T-helper 1 cell treated with Interleukin-12 subunit alpha and Interleukin-12 subunit beta and Interleukin-4 antibody, amounts not matched to agents 30 μg/mL and 1 μg/mL, for 36 hours (primary cell): ENCODE data around the gene TTC33.
"Not testable (repeated sequence)": the region's sequence is repeated elsewhere in the genome, so short reads cannot be mapped to it uniquely, and the experiment has no call there.

Source experiments
- H3K27ac Mint-ChIP-seq: one replicate; pipeline ENCODE4 v1.8.0; 2021; ENCODE audit warnings: mild to moderate bottlenecking, mixed read lengths
- H3K27me3 Mint-ChIP-seq: one replicate; pipeline ENCODE4 v1.8.0; 2021; ENCODE audit warnings: low read depth, mixed read lengths
- H3K36me3 Mint-ChIP-seq: one replicate; pipeline ENCODE4 v1.8.0; 2021; ENCODE audit warnings: low read depth, mixed read lengths
- H3K4me1 Mint-ChIP-seq: one replicate; pipeline ENCODE4 v1.8.0; 2021; ENCODE audit warnings: low read depth, mixed read lengths
- H3K4me3 Mint-ChIP-seq: one replicate; pipeline ENCODE4 v1.8.0; 2021; ENCODE audit warnings: mild to moderate bottlenecking, moderate library complexity, mixed read lengths
- H3K9me3 Mint-ChIP-seq: one replicate; pipeline ENCODE4 v1.8.0; 2021; ENCODE audit warnings: mixed read lengths

The TTC33 gene

DNA sequence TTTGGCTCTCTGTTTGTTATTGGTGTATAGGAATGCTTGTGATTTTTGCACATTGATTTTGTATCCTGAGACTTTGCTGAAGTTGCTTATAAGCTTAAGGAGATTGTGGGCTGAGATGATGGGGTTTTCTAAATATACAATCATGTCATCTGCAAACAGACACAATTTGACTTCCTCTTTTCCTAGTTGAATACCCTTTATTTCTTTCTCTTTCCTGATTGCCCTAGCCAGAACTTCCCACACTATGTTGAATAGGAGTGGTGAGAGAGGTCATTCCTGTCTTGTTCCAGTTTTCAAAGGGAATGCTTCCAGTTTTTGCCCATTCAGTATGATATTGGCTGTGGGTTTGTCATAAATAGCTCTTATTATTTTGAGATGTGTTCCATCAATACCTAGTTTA lies 192.6 kb downstream of the TTC33 start:
- H3K36me3 Mint-ChIP-seq, H3K4me1 Mint-ChIP-seq, H3K27me3 Mint-ChIP-seq, H3K4me3 Mint-ChIP-seq, H3K27ac Mint-ChIP-seq: not testable (repeated sequence)
- H3K9me3 Mint-ChIP-seq, result peaks cover 17% of the 10 kb centered on the region

DNA sequence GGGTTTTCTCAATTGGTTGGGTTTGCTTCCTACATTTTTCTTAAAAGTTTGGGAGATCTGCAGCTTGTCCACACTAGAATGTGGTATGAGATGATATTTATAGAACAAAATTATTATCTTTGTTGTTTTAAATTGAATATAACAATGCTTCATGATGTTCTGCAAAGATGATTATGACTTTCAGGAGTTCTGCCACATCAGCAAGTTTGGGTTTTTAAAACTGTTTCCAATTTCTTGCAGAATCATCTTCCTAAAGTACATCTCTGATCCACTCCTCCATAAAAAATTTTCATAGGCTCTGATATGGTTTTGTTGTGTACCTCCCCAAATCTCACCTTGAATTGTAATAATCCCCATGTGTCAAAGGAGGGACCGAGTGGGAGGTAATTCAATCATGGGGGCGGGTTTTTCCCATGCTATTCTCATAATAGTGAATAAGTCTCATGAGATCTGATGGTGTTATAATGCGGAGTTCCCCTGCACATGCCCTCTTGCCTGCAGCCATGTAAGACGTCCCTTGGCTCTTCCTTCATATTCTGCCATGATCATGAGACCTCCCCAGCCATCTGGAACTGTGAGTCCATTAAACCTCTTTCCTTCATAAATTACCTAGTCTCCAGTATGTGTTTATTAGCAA lies 195.2 kb downstream of the TTC33 start:
- H3K4me1 Mint-ChIP-seq, result peaks cover 9% of the 10 kb centered on the region
- no peak overlapping the region for H3K27ac Mint-ChIP-seq
- peaks cover 5% of the 10 kb centered on the region for H3K36me3 Mint-ChIP-seq
- H3K27me3 Mint-ChIP-seq, result no peaks in the 10 kb centered on the region
- peaks cover 14% of the 10 kb centered on the region for H3K9me3 Mint-ChIP-seq
- H3K4me3 Mint-ChIP-seq, result no peak overlapping the region

GRCh38 chr5:40559306-40559705 lies 196.5 kb downstream of the TTC33 start:
- H3K4me3 Mint-ChIP-seq, result no peak overlapping the region
- H3K27me3 Mint-ChIP-seq, result no peaks in the 10 kb centered on the region
- peaks cover 14% of the 10 kb centered on the region for H3K9me3 Mint-ChIP-seq
- peaks cover 4% of the 10 kb centered on the region for H3K4me1 Mint-ChIP-seq
- peaks cover 5% of the 10 kb centered on the region for H3K36me3 Mint-ChIP-seq
- no peak overlapping the region for H3K27ac Mint-ChIP-seq

GRCh38 chr5:40557501-40557900 lies 198.3 kb downstream of the TTC33 start:
- peaks cover 8% of the 10 kb centered on the region for H3K9me3 Mint-ChIP-seq
- no peaks in the 10 kb centered on the region for H3K27me3 Mint-ChIP-seq
- peaks cover 1% of the 10 kb centered on the region for H3K36me3 Mint-ChIP-seq
- H3K4me1 Mint-ChIP-seq, result peaks cover 4% of the 10 kb centered on the region
- no peak overlapping the region for H3K4me3 Mint-ChIP-seq
- H3K27ac Mint-ChIP-seq, result no peak overlapping the region

DNA sequence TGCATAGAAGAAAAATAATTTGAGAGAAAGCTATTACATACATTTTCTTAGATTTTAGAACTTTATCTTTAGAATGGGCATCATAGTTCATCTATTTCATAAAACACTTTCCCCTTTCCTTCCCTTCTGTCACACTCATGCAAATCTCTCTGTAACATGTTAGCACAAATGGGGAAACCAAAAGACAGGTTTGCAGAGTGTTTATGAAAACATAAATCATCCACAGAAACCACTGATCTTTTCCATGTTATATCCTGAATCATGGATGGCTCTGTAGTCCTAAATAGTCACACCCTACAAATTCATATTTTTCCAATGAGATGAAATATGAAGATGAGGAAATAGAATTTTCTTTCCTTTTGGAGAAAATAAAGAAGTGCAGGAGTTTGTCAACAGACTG lies 198.9 kb downstream of the TTC33 start:
- H3K9me3 Mint-ChIP-seq, result peaks cover 8% of the 10 kb centered on the region
- H3K4me1 Mint-ChIP-seq, result peaks cover 4% of the 10 kb centered on the region
- no peak overlapping the region for H3K4me3 Mint-ChIP-seq
- H3K27ac Mint-ChIP-seq, result no peak overlapping the region
- H3K36me3 Mint-ChIP-seq, result peaks cover 1% of the 10 kb centered on the region
- H3K27me3 Mint-ChIP-seq, result no peaks in the 10 kb centered on the region

- H3K36me3 Mint-ChIP-seq, result peaks cover 1% of the 10 kb centered on the region
- H3K4me3 Mint-ChIP-seq, result no peak overlapping the region
- peaks cover 4% of the 10 kb centered on the region for H3K4me1 Mint-ChIP-seq
- H3K27me3 Mint-ChIP-seq, result no peaks in the 10 kb centered on the region
- no peak overlapping the region for H3K27ac Mint-ChIP-seq
- peaks cover 1% of the 10 kb centered on the region for H3K9me3 Mint-ChIP-seq
Measured at GRCh38 chr5:40555886-40556285, 199.9 kb downstream of the TTC33 start.

DNA sequence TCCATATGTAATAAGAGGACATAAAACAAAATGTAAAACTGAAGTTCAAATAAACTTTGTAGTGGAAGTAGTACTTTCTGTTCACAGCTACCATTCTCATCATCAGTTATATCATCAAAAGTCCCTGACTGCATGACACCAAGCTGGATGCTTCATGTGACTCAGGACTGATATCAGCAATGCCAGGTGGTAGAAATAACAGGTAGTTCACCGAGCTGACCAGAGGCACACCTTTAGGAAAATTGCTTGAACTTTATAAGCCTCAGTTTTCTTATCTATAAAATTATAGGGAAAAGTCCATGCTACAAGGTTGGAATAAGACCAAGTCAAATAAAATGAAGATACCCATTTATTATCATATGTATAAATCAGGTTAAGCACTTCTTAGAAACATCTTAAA lies 200.9 kb downstream of the TTC33 start:
- Mint-ChIP-seq H3K9me3 (peaks cover 5% of the 10 kb centered on the region), H3K27me3 (no peaks in the 10 kb centered on the region), H3K4me1 (peaks cover 4% of the 10 kb centered on the region), H3K27ac (no peak overlapping the region), H3K36me3 (no peaks in the 10 kb centered on the region), H3K4me3 (no peak overlapping the region)

DNA sequence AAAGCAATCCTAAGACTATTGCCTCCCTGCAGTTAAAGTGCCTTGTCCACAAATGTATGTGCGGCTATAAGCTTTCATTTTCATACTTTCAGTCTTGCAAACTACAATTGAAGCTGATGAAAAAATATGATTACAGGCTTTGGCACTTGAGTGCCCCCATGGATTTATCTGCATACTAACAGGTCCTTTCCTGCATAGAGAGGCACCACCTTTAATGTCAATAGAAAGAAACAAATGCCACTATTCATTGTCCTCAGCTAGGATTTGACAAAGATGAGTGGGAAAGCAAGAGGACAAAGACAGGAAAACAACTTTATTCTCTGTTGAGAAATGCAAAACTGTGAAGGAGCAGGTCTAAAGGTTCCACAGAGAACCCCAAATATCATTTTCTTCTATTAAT lies 201.7 kb downstream of the TTC33 start:
- peaks cover 5% of the 10 kb centered on the region for H3K9me3 Mint-ChIP-seq
- H3K36me3 Mint-ChIP-seq, result no peaks in the 10 kb centered on the region
- H3K4me1 Mint-ChIP-seq, result peaks cover 4% of the 10 kb centered on the region
- no peak overlapping the region for H3K4me3 Mint-ChIP-seq
- H3K27ac Mint-ChIP-seq, result no peak overlapping the region
- no peaks in the 10 kb centered on the region for H3K27me3 Mint-ChIP-seq

DNA sequence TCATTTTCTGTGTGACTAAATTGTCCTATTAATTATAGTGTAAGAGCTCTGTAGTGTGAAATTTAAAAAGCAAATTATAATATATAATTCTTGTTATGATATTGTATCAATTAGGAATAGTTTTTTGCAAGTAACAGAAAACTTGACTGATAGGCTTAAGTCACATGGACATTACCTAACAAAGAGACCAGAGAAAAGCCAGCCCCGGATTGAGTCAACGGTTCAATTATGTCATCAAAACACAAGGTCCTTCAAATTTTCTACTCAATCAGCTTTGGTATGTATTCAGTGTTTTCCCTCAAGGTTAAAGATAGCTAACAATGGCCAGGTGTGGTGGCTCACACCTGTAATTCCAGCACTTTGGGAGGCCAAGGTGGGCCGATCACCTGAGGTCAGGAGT lies 202.8 kb downstream of the TTC33 start:
- no peaks in the 10 kb centered on the region for H3K36me3 Mint-ChIP-seq
- no peak overlapping the region for H3K4me3 Mint-ChIP-seq
- no peak overlapping the region for H3K27ac Mint-ChIP-seq
- no peaks in the 10 kb centered on the region for H3K27me3 Mint-ChIP-seq
- H3K9me3 Mint-ChIP-seq, result peaks cover 7% of the 10 kb centered on the region
- H3K4me1 Mint-ChIP-seq, result peaks cover 4% of the 10 kb centered on the region

- no peaks in the 10 kb centered on the region for H3K36me3 Mint-ChIP-seq
- H3K4me1 Mint-ChIP-seq, result peaks cover 4% of the 10 kb centered on the region
- no peaks in the 10 kb centered on the region for H3K27me3 Mint-ChIP-seq
- H3K4me3 Mint-ChIP-seq, result no peak overlapping the region
- no peak overlapping the region for H3K27ac Mint-ChIP-seq
- H3K9me3 Mint-ChIP-seq, result peaks cover 7% of the 10 kb centered on the region
Measured at GRCh38 chr5:40551496-40552491, 204.0 kb downstream of the TTC33 start.

- H3K4me3 Mint-ChIP-seq, result no peak overlapping the region
- H3K36me3 Mint-ChIP-seq, result no peaks in the 10 kb centered on the region
- no peak overlapping the region for H3K27ac Mint-ChIP-seq
- H3K9me3 Mint-ChIP-seq, result peaks cover 7% of the 10 kb centered on the region
- no peaks in the 10 kb centered on the region for H3K27me3 Mint-ChIP-seq
- no peaks in the 10 kb centered on the region for H3K4me1 Mint-ChIP-seq
Measured at GRCh38 chr5:40550481-40550880, 205.3 kb downstream of the TTC33 start.

DNA sequence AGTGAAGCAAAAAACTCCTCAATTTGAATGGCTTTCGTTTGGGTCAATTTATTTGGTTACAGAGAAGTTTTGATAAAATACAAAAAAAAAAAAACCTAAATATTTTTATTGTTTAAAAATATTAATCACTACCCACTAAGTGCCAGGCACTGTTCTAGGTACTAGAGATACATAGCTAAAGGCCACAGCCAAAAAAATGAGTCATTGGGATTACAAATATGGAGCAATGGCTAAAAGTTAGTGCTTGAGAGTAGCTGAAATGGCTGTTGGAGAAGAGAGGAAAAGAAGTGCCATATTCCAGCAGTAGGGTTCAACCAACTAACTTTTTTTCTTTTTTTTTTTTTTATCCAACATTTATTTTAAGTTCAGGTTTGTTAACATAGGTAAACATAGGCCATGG lies 206.1 kb downstream of the TTC33 start:
- Mint-ChIP-seq H3K27me3 (no peaks in the 10 kb centered on the region), H3K9me3 (peaks cover 7% of the 10 kb centered on the region), H3K4me1 (no peaks in the 10 kb centered on the region), H3K27ac (no peak overlapping the region), H3K36me3 (no peaks in the 10 kb centered on the region), H3K4me3 (no peak overlapping the region)

GRCh38 chr5:40547994-40548575 lies 207.7 kb downstream of the TTC33 start:
- no peaks in the 10 kb centered on the region for H3K27me3 Mint-ChIP-seq
- no peaks in the 10 kb centered on the region for H3K36me3 Mint-ChIP-seq
- H3K4me1 Mint-ChIP-seq, result no peaks in the 10 kb centered on the region
- no peak overlapping the region for H3K4me3 Mint-ChIP-seq
- no peak overlapping the region for H3K27ac Mint-ChIP-seq
- peaks cover 7% of the 10 kb centered on the region for H3K9me3 Mint-ChIP-seq

GRCh38 chr5:40547557-40547956 lies 208.2 kb downstream of the TTC33 start:
- Mint-ChIP-seq H3K4me3 (no peak overlapping the region), H3K9me3 (peaks cover 7% of the 10 kb centered on the region), H3K27me3 (no peaks in the 10 kb centered on the region), H3K27ac (no peak overlapping the region), H3K36me3 (no peaks in the 10 kb centered on the region), H3K4me1 (no peaks in the 10 kb centered on the region)

- Mint-ChIP-seq H3K36me3 (peaks cover 5% of the 10 kb centered on the region), H3K9me3 (peaks cover 20% of the 10 kb centered on the region), H3K4me1 (peaks cover 2% of the 10 kb centered on the region), H3K27ac (no peak overlapping the region), H3K27me3 (no peaks in the 10 kb centered on the region), H3K4me3 (no peak overlapping the region)
Measured at GRCh38 chr5:40540301-40540700, 215.5 kb downstream of the TTC33 start.
